GM12892 (cell line): Measurements from ENCODE around the gene KAZN.

Source experiments
- DNase-seq: peaks from one replicate; pipeline ENCODE4 v3.0.0; 2011; ENCODE audit not compliant: insufficient read length
- FAIRE-seq: peaks from 2 replicates; lab custom pipeline; 2011; peaks lifted over from hg19 to GRCh38; lab: Jason Lieb, UNC
- POLR2A ChIP-seq: IDR thresholded peaks from 2 replicates; pipeline ENCODE4 v1.6.1; 2011; ENCODE audit warnings: low read depth, low read length, control low read depth
- POLR2AphosphoS5 ChIP-seq: IDR thresholded peaks from 2 replicates; pipeline ENCODE4 v1.6.1; 2011; ENCODE audit warnings: low read depth, low read length, control low read depth
- TAF1 ChIP-seq: IDR thresholded peaks from 2 replicates; pipeline ENCODE4 v1.6.1; 2011; ENCODE audit warnings: low read depth, mild to moderate bottlenecking, control low read depth, low read length, borderline replicate concordance

Gene KAZN

DNA sequence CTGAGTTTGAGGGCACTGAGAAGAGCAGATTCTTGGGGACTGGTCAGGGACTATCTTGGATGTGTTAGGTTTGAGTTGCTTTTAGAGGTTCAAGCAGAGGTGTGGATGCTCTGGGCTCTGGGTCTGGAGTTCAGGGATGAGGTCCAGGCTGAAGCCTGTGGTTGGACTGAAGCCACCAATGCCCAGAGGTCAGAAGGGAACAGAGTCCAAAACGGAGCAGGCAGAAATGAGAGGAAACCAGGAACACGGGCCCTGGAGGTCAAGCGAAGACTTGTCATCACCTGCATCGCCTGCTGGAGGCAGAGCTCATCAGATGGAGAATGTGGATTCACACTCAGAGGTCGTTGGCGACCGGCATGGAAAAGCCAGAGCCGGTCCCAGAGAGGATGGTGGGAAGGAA lies 425.5 kb downstream of the KAZN start:
- no peak for TF ChIP-seq POLR2AphosphoS5
- TF ChIP-seq POLR2A = no peak
- no peak for TF ChIP-seq TAF1
- DNase-seq (no peak), FAIRE-seq (no peak)

- DNase-seq = no peak
- TF ChIP-seq POLR2AphosphoS5 = no peak
- no peak for TF ChIP-seq TAF1
- TF ChIP-seq POLR2A = no peak
- no peak for FAIRE-seq
Measured at GRCh38 chr1:15026117-15026489, 427.6 kb downstream of the KAZN start.

- TF ChIP-seq POLR2AphosphoS5 (no peak), POLR2A (no peak), TAF1 (no peak)
- peak; percentile 9 for FAIRE-seq
- DNase-seq = peak; percentile 48
Measured at GRCh38 chr1:15027515-15027986, 429.1 kb downstream of the KAZN start.

DNA sequence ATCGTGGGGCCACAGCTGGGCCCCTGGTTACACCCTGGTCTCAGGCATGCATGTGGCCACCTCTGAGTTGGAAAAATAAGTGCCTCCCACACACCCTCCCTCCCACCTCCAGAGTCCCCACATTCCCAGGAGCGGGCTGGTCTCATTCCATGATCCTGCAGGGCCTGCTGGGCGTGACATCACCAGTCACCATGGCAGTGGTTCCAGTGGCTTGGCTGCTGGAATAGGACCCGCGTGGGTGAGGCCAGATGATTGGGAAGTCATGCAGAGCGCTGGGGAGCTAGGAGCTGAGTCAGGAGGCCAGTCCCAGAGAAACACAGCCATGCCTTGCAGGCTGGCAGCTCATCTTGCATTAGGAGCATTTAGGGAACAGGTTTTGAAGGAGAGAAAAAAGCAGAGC lies 429.6 kb downstream of the KAZN start:
- TF ChIP-seq POLR2A = no peak
- TF ChIP-seq TAF1 = no peak
- no peak for TF ChIP-seq POLR2AphosphoS5
- FAIRE-seq = no peak
- no peak for DNase-seq

DNA sequence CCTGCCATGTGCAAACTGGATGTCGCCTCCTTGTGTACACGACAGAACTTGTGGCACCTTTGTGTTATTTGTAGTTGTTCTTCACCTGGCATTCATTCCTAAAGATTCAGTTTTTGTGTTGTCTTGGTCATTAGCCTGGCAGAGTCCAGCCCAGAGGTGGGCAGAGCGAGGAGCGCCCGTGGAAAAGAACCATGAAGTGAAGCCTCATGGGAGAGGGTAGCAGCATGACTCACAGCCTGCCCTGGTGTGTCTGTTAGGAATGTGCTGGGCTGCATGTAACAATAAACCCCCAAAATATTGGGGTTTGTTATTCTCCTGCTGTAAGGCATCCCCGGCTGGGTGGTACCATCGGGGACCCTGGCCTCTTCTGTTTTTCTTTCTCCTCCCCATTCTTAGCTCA lies 430.1 kb downstream of the KAZN start:
- no peak for FAIRE-seq
- TF ChIP-seq TAF1 (no peak), POLR2A (no peak), POLR2AphosphoS5 (no peak)
- DNase-seq = no peak

GRCh38 chr1:15029036-15029435 lies 430.6 kb downstream of the KAZN start:
- FAIRE-seq (no peak), DNase-seq (no peak)
- TF ChIP-seq POLR2AphosphoS5 (no peak), POLR2A (no peak), TAF1 (no peak)

DNA sequence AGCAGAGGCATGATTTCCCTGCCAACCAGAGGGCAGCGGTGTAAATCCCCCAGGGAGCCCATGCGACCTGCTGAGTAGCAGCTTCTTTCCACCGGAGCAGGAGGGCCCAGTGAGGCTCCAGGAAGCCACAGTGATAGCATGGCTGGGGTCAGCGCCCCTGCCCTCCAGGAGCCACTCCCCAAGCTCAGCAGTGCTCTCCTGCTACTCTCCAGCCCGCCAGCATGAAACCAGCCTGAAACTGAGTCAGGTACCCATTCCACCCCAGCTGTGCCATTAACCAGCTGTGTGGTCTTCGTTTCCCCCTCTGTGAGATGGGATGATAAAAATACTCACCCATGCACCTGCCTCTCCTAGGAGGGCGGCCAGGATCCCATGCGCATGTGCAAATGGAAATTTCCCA lies 431.3 kb downstream of the KAZN start:
- no peak for FAIRE-seq
- TF ChIP-seq POLR2AphosphoS5 (no peak), POLR2A (no peak), TAF1 (no peak)
- no peak for DNase-seq

- no peak for DNase-seq
- FAIRE-seq = no peak
- TF ChIP-seq TAF1 (no peak), POLR2A (no peak), POLR2AphosphoS5 (no peak)
Measured at GRCh38 chr1:15031251-15031933, 432.9 kb downstream of the KAZN start.

DNA sequence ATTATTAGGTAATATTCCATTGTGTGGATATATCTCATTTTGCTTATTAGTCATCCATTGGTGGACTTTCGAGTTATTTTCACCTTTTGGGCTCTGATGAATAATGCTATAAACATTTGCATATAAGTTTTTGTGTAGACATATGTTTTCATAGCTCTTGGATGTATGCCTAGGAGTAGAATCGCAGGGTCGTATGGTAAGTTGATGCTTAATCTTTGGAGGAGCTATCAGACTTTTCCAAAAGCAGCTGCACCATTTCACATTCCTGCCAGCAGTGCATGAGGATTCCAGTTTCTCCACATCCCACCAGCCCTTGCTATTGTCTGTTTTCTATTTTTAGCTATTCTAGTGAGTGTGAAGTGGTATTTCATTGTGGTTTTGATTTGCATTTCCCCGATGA lies 434.8 kb downstream of the KAZN start:
- DNase-seq (no peak), FAIRE-seq (peak; percentile 65)
- TF ChIP-seq POLR2A = no peak
- TF ChIP-seq TAF1 = no peak
- no peak for TF ChIP-seq POLR2AphosphoS5

DNA sequence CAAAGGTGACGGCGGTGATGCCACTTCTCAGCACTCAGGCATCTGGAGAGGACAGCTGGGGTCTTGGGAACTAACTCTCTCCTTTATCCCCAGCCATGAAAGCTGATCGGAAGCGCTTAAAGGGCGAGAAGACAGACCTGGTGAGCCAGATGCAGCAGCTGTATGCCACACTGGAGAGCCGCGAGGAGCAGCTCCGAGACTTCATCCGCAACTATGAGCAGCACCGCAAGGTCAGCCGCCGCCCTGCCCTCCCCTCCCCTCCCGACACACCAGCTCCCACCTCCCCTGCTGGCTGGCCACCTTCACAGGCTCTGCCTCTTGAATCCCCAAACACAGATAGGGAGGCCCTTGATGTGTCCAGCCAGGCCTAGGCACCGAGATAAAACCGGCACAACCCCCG lies 436.2 kb downstream of the KAZN start:
- TF ChIP-seq POLR2A (no peak), TAF1 (no peak), POLR2AphosphoS5 (no peak)
- DNase-seq = no peak
- FAIRE-seq = no peak

GRCh38 chr1:15035236-15035635 lies 436.8 kb downstream of the KAZN start:
- TF ChIP-seq POLR2A (no peak), POLR2AphosphoS5 (no peak), TAF1 (no peak)
- FAIRE-seq = no peak
- DNase-seq = no peak

GRCh38 chr1:15036101-15036500 lies 437.6 kb downstream of the KAZN start:
- no peak for DNase-seq
- TF ChIP-seq POLR2AphosphoS5 = no peak
- no peak for TF ChIP-seq TAF1
- no peak for TF ChIP-seq POLR2A
- no peak for FAIRE-seq
